ENCODE results near the gene TXNDC17. TPM values are rescaled to one million over a fixed set of nuclear protein-coding genes. Genes with fewer than 3 reads are reported as not detected.
"Not testable (repeated sequence)": the region's sequence is repeated elsewhere in the genome, so short reads cannot be mapped to it uniquely, and the experiment has no call there.

TXNDC17 gene
- total and polyA plus RNA-seq, 2 of the 13 experiments (the other 11 are each of a cell fraction or from before 2014, with no cell fraction given): 188 to 266 TPM

DNA sequence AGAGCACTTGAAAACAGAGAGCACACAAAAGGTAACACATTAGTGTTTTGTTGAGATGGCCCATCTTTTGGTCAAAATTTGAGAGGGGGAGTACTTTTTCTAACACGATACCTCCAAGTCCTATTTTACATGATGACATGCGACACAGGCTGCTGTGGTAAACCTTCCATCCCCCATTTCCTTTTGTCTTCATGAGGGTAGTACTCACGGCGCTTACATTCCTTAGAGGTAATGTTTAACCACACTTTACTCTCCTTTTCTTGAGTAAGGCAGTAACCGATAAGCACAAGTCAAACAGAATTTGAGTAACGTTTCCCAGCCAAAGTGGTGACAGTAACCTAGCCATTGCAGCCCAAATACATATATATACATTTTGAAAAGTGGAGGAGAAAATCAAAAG, 48.7 kb upstream of the TXNDC17 start (continued):
- TF ChIP-seq, protein P1, sequence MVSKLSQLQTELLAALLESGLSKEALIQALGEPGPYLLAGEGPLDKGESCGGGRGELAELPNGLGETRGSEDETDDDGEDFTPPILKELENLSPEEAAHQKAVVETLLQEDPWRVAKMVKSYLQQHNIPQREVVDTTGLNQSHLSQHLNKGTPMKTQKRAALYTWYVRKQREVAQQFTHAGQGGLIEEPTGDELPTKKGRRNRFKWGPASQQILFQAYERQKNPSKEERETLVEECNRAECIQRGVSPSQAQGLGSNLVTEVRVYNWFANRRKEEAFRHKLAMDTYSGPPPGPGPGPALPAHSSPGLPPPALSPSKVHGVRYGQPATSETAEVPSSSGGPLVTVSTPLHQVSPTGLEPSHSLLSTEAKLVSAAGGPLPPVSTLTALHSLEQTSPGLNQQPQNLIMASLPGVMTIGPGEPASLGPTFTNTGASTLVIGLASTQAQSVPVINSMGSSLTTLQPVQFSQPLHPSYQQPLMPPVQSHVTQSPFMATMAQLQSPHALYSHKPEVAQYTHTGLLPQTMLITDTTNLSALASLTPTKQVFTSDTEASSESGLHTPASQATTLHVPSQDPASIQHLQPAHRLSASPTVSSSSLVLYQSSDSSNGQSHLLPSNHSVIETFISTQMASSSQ (IDR thresholded peaks at IDR 0.05; ENCODE audit: low read depth): peak; percentile 81
- TF ChIP-seq, protein P1 (CRISPR knock-in tag; IDR thresholded peaks at IDR 0.05; ENCODE audit: borderline replicate concordance): peak; percentile 72
- no peak for TF ChIP-seq RFX5 (IDR thresholded peaks at IDR 0.05; ENCODE audit: low read depth, low read length)
- no peak for TF ChIP-seq ZFP90 (CRISPR knock-in tag; IDR thresholded peaks at IDR 0.05; ENCODE audit: borderline replicate concordance)
- TF ChIP-seq ZFP36L1 (CRISPR knock-in tag; IDR thresholded peaks at IDR 0.05): no peak
- TF ChIP-seq, protein P2, sequence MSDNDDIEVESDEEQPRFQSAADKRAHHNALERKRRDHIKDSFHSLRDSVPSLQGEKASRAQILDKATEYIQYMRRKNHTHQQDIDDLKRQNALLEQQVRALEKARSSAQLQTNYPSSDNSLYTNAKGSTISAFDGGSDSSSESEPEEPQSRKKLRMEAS (IDR thresholded peaks at IDR 0.05): no peak
- no peak for TF ChIP-seq KDM1A (CRISPR knock-in tag; IDR thresholded peaks at IDR 0.05)
- TF ChIP-seq ZNF552 (CRISPR knock-in tag; IDR thresholded peaks at IDR 0.05; ENCODE audit: borderline replicate concordance): no peak
- TF ChIP-seq SOX6 (IDR thresholded peaks at IDR 0.05): no peak
- peak; percentile 72; the same call in 1 of the 2 replicates for TF ChIP-seq SOX6 (CRISPR knock-in tag; IDR thresholded peaks at IDR 0.05)
- no peak for TF ChIP-seq MXD4 (CRISPR knock-in tag; IDR thresholded peaks at IDR 0.05)
- TF ChIP-seq STAG1 (CRISPR knock-in tag; IDR thresholded peaks at IDR 0.05): no peak
- TF ChIP-seq ZNF510 (CRISPR knock-in tag; IDR thresholded peaks at IDR 0.05; ENCODE audit: low read depth): no peak
- TF ChIP-seq, protein P3, sequence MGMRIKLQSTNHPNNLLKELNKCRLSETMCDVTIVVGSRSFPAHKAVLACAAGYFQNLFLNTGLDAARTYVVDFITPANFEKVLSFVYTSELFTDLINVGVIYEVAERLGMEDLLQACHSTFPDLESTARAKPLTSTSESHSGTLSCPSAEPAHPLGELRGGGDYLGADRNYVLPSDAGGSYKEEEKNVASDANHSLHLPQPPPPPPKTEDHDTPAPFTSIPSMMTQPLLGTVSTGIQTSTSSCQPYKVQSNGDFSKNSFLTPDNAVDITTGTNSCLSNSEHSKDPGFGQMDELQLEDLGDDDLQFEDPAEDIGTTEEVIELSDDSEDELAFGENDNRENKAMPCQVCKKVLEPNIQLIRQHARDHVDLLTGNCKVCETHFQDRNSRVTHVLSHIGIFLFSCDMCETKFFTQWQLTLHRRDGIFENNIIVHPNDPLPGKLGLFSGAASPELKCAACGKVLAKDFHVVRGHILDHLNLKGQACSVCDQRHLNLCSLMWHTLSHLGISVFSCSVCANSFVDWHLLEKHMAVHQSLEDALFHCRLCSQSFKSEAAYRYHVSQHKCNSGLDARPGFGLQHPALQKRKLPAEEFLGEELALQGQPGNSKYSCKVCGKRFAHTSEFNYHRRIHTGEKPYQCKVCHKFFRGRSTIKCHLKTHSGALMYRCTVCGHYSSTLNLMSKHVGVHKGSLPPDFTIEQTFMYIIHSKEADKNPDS (CRISPR knock-in tag; IDR thresholded peaks at IDR 0.05): peak; percentile 98
- TF ChIP-seq ZNF777 (CRISPR knock-in tag; IDR thresholded peaks at IDR 0.05): no peak
- TF ChIP-seq, protein P4, sequence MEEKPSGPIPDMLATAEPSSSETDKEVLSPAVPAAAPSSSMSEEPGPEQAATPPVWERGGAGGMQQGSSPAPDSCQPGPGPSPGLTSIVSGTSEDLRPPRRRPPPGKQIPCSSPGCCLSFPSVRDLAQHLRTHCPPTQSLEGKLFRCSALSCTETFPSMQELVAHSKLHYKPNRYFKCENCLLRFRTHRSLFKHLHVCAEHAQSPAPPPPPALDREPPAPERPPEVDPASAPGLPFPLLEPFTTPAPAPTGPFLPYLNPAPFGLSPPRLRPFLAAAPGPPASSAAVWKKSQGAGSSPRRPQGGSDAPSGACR (CRISPR knock-in tag; IDR thresholded peaks at IDR 0.05): no peak

DNA sequence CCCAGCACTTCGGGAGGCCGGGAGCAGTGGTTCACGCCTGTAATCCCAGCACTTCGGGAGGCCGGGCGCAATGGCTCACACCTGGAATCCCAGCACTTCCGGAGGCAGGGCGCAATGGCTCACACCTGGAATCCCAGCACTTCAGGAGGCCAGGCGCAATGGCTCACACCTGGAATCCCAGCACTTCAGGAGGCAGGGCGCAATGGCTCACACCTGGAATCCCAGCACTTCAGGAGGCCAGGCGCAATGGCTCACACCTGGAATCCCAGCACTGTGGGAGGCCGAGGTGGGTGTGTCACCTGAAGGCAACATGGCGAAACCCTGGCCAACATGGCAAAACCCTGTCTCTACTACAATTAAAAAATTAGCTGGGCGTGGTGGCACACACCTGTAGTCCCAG, 47.5 kb upstream of the TXNDC17 start:
- H2AFZ ChIP-seq (ENCODE audit: low read length); FAIRE-seq; H3K27ac ChIP-seq (ENCODE audit: extremely low read length, insufficient read depth, low read length); intact Hi-C loops (cut with micrococcal nuclease; ENCODE audit: unreplicated experiment); in situ Hi-C loops (cut with HindIII; ENCODE audit: extremely low pct_ligation_motif_present, low pct_unique_long_range_greater_than_20kb); CTCF ChIA-PET (ENCODE audit: low intra/inter-chr PET ratio, low total read pairs); POLR2A ChIA-PET; H3K4me2 ChIP-seq (ENCODE audit: low read depth, low read length); H3K4me3 ChIP-seq (replicated peaks in 1 of 3; ENCODE audit: insufficient read depth in 1 of 3, low read depth in 2 of 3, low read length in 3 of 3); H4K20me1 ChIP-seq (ENCODE audit: insufficient read depth, low read length); H3K27me3 ChIP-seq (ENCODE audit: control insufficient read depth in 1 of 2, insufficient read depth in 2 of 2, low read length in 2 of 2); BruUV-seq (replicated peaks); H3K9ac ChIP-seq (ENCODE audit: insufficient read depth, low read depth, low read length); H3K79me2 ChIP-seq (ENCODE audit: insufficient read depth, low read length); ATAC-seq; DNase-seq (ENCODE audit: low spot score); H3K9me3 ChIP-seq (ENCODE audit: low read length): not testable (repeated sequence)
- Histone ChIP-seq H3K4me1 (ENCODE audit: insufficient read depth, low read length) (peaks cover 21% of the 10 kb centered on the region), H3K36me3 (replicated peaks in 1 of 2; ENCODE audit: control insufficient read depth in 1 of 2, insufficient read depth in 2 of 2, low read length in 2 of 2) (peaks cover 19 to 46% of the 10 kb centered on the region in 2 experiments; a peak in 4 of 5 replicates)
- WGBS (ENCODE audit: low lambda C conversion rate): 94% methylated on average over 5 of the region's 14 CpGs

Measured in HepG2 (cell line).